SW480 (cell line): ENCODE data around the gene CROCC.

Experiments
- DNase-seq: peaks from one replicate; pipeline ENCODE4 v3.0.0-alpha.2; 2016; ENCODE audit warnings: low spot score

CROCC gene

GRCh38 chr1:16984717-16985116, 63.0 kb downstream of the CROCC start:
- DNase-seq, result no peak

DNA sequence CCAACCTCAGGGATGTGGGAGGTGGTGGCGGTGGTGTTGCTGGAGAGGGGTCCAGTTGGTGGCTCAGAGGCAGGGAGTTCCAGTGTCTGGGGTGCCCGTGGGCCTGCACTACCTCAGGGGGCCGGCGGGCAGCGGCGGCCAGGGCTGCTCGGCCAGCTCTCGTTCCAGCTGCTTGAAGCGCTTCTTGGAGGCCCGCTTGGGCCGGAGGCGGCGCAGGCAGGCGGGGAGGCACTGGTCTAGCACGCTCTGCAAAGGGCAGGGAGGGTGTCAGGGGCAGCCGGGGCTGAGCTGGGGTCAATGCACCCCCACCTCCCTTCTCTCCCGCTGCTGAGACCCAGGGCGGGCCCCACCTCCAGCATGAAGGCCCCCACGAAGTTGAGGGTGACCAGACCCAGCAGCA, 64.4 kb downstream of the CROCC start:
- no peak for DNase-seq

DNA sequence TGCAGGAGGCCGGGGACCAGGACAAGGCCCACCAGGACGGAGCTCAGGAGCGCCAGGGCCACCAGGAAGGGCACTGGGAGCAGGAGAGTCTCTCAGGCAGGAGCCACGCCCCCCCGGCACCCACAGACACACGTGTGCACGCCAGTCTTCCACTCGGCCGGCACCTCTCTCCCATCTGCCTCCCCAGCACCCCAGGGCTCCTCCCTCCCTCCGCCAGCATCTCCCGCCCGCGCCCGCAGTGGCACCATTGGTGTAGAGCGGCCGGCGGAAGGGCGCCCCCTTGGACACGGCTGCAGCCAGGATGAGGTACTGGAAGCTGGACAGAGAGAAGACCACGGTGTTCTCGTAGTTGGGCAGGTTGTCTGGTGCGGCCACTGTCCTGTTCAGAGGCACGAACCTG, 64.8 kb downstream of the CROCC start:
- no peak for DNase-seq

GRCh38 chr1:16986962-16987361, 65.2 kb downstream of the CROCC start:
- no peak for DNase-seq

- DNase-seq, result no peak
Observed at GRCh38 chr1:16988210-16988609, 66.5 kb downstream of the CROCC start.

GRCh38 chr1:16989676-16990391, 68.1 kb downstream of the CROCC start:
- no peak for DNase-seq

DNA sequence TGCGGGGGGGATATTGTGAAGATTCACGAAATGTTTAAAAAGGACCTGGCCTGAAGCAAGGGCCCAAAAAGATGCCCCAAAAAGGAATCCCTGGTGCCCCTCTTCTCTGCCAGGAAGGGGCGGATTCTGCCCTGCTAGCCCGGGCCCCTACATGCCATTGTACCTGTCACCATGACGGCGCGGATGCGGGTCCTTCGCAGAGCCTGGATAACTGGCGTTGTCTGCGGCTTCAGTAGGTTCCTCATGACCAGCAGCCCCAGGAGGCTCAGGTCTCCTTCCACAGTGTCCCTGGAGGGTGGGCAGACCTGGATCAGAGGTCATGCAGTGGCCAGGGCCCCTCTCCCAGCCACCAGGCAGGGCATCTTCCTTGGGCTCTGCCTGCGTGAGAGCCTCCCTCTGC, 69.8 kb downstream of the CROCC start:
- DNase-seq, result no peak

GRCh38 chr1:16992102-16992501, 70.4 kb downstream of the CROCC start:
- DNase-seq, result no peak

- DNase-seq, result no peak
Observed at GRCh38 chr1:16992675-16993074, 70.9 kb downstream of the CROCC start.

DNA sequence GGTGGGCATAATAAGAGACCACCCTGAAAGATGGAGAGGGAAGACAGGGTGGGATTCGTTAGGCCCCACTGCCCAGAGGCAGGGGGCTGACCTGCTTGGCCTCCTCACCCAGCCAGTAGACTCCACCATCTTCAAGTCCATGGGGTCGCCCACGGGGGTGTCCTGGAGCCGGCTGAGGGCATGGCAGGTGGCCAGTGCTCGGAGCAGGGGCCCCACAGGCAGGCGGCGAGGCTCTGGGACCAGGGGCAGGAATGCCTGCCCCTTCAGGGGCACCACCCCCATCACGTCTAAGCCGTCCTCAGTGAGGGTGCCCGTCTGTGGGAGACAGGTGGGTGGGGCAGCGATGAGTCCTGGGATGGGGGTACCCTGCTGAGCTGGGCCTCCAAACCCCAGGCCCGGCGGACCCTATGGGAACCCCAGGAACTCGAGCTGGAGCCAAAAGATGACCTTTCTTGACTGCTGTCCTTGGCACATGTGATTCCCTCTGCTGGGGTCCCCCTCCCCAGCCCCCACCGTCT, 71.8 kb downstream of the CROCC start:
- no peak for DNase-seq

DNA sequence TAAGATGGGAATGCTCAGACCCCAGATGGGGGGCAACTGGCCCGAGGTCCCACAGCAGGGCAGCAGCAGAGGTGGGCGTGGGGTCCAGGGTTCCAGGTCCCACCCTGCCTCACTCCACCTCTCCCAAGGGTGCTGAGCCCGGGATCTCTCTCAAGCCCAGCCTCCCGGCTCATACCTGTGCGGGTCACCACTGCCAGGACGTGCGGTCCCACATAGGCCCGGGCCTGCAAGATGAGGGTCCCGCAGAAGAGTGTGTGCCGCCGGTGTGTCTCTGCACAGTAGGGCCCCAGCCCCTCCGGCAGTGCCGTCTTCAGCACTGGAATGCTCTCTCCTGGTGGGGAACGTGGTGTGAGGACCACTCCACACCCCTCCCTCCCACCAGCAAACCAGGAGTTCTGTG, 75.1 kb downstream of the CROCC start:
- no peak for DNase-seq

DNA sequence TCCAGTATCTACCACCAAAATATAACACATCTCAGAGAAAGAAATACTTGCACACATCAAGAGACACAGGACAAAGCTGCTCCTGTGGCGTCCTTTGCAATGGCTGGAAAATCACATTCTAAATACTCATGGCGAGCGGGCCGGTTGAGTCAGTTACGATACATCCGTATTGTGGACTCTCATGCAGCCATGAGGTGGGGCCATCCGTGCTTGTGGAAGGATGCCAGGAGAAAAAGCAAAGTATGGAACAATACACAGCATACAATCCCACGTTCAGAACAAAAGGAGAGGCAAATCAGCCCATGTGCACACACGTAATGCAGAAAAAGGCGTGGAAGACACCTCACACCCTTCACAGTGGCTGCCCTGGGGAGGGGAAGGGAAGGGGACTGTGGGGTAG, 76.9 kb downstream of the CROCC start:
- no peak for DNase-seq

GRCh38 chr1:16999863-17000262, 78.1 kb downstream of the CROCC start:
- no peak for DNase-seq

DNA sequence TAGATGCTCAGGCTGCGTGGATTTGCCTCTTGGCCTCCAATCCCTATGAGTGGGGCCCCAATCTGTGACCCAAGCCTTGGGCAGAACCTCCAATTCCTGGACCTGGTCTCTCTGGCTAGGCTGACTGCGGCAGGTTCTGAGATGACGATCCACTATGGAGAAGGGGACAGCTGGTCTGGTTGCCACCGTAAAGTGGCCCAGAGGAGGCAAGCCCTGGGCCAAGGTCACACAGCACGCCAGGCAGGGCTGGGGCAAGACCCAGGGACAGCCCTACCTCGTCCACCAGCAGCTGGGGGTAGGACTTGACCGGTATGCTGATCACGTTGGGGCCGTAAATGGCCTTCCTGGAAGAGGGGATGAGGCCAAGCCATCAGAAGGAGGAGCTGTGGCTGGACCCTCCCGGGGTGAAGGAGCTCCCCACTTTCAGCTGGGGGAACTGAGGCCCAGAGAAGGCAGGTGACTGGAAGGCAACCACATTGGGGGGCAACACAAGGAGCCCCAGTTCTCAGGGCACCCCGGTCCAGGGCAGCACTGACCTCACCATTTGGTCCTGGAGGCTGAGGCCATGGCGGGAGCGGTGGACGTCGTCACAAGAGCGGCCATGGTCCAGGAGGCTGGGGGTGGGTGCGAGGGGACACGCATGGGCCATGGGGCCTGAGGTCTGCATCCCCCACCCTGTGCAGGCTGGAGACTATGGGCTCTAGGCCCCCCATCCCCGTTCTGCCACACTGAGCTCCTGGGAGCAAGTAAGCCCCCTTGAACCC, 80.2 kb downstream of the CROCC start:
- no peak for DNase-seq

GRCh38 chr1:17002524-17002902, 80.8 kb downstream of the CROCC start:
- no peak for DNase-seq

GRCh38 chr1:17004466-17005364, 83.0 kb downstream of the CROCC start:
- DNase-seq, result no peak

DNA sequence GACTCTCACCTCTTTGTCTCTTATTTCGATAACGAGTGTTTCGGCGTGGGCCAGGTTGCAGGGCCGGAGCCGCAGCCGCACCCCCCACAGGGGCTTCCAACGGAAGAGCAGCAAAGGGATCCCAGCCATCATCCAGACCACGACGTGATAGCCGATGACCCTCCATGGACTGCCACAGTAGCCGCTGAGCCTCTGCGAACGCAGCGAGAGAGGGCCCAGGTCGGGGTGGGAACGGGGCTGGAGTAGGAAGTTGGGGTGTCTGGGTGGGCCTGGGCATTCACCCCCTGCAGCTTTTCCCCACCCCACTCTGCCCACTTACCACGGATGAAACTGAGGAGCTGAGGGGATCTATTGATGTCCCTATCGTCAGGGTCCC, 83.6 kb downstream of the CROCC start:
- no peak for DNase-seq

DNA sequence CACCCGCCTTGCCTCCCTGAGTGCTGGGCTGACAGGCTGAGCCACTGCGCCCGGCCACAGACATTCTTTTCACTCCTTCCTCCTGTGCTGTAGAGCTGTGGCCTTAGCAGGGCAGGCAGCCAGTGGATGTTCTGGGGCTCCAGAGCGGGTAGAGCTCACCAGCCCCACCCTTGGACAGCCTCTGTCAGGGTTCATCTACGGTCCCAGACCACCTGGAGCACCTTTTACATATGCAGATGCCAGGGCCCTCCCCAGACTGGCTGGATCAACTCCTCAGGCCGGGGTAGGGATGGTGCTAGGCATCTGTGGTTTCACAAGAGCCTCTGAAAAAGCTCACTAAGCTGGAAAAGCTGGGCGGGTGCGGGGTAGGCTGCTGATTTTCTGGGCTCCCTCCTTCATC, 85.4 kb downstream of the CROCC start:
- DNase-seq, result no peak

GRCh38 chr1:17008208-17008855, 86.6 kb downstream of the CROCC start:
- DNase-seq, result no peak

DNA sequence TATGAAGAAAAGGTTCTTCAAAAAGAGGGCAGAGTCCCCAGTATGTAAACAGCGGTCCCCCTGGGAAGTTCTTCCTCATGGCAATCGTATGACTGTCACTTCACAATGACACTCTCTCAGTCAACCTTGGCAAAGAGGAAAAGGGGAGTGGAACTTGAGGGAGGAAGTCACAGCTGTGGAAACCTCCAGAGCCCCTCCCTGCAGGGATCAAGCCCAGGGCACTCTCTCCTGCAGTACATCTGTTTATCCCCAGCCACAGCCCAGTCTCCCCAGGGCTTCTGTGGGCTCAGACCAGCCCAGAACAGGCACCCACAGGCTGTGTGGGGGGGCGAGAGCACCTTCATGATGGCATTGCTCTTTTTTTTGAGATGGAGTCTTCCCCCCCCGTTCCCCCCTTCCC, 88.0 kb downstream of the CROCC start:
- no peak for DNase-seq

DNA sequence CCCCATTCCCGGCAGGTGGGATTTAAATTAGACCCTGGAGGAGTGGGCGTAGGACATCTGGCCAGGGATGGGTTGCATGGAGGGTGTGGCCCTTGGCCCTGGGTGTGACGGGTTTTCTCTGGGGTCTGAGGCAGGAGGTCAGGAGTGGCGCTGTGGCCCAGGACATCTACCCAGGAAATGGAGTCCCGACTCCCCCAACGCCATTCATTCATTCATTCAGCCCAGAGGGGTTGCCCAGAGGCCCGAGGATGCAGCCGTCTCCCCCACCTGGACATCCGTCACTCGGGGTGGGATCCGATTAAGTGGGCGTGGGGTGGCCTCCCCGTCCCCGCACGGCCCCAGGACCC, 89.3 kb downstream of the CROCC start:
- no peak for DNase-seq
